CD1c-positive myeloid dendritic cell (primary cell): Measurements from ENCODE around the gene SLC25A22.
A peak's percentile ranks its signal among the peaks of the same experiment; 100 is the strongest.

Experiments used
- DNase-seq: peaks from one replicate; pipeline ENCODE4 v3.0.0-alpha.2; 2016; ENCODE audit errors: extremely low spot score

The SLC25A22 gene

GRCh38 chr11:823441-824291, 25.6 kb upstream of the SLC25A22 start:
- no peak for DNase-seq

GRCh38 chr11:821512-822371, 23.7 kb upstream of the SLC25A22 start:
- peak; percentile 54 for DNase-seq

- peak; percentile 82 for DNase-seq
Measured at GRCh38 chr11:820655-821511, 22.8 kb upstream of the SLC25A22 start.

GRCh38 chr11:819943-820649, 22.0 kb upstream of the SLC25A22 start:
- peak; percentile 94 for DNase-seq

- peak; percentile 94 for DNase-seq
Measured at GRCh38 chr11:819129-819931, 21.2 kb upstream of the SLC25A22 start.

GRCh38 chr11:818396-819128, 20.5 kb upstream of the SLC25A22 start, which contains the start of gene PNPLA2:
Gene PNPLA2 (plus strand): TSS chr11:818914. CDS start chr11:819719, 805 bp downstream.
- DNase-seq, result peak; percentile 24

GRCh38 chr11:816433-816779, 18.3 kb upstream of the SLC25A22 start:
- no peak for DNase-seq

- no peak for DNase-seq
Measured at GRCh38 chr11:815675-816432, 17.8 kb upstream of the SLC25A22 start.

GRCh38 chr11:813456-814096, 15.5 kb upstream of the SLC25A22 start:
- no peak for DNase-seq

GRCh38 chr11:813072-813455, 15.0 kb upstream of the SLC25A22 start:
- no peak for DNase-seq

GRCh38 chr11:812390-812789, 14.3 kb upstream of the SLC25A22 start:
- no peak for DNase-seq

GRCh38 chr11:811446-812245, 13.6 kb upstream of the SLC25A22 start:
- no peak for DNase-seq

- DNase-seq, result no peak
Measured at GRCh38 chr11:810040-810567, 12.0 kb upstream of the SLC25A22 start.

GRCh38 chr11:809287-810039, 11.4 kb upstream of the SLC25A22 start, which contains the start of gene RPLP2:
Gene RPLP2 (plus strand): TSS chr11:809967. CDS start chr11:810235, 268 bp downstream.
- peak; percentile 99 for DNase-seq

- no peak for DNase-seq
Measured at GRCh38 chr11:808427-809286, 10.6 kb upstream of the SLC25A22 start.

GRCh38 chr11:804599-804964, 6.5 kb upstream of the SLC25A22 start:
- no peak for DNase-seq
